GM21367 (cell line): ENCODE data around the gene PAX6.

Experiments used
- ATAC-seq: cut with Tn5 transposase; IDR thresholded peaks from one replicate; pipeline ENCODE4 v1.9.1; 2021; ENCODE audit not compliant: unreplicated experiment

PAX6 gene

DNA sequence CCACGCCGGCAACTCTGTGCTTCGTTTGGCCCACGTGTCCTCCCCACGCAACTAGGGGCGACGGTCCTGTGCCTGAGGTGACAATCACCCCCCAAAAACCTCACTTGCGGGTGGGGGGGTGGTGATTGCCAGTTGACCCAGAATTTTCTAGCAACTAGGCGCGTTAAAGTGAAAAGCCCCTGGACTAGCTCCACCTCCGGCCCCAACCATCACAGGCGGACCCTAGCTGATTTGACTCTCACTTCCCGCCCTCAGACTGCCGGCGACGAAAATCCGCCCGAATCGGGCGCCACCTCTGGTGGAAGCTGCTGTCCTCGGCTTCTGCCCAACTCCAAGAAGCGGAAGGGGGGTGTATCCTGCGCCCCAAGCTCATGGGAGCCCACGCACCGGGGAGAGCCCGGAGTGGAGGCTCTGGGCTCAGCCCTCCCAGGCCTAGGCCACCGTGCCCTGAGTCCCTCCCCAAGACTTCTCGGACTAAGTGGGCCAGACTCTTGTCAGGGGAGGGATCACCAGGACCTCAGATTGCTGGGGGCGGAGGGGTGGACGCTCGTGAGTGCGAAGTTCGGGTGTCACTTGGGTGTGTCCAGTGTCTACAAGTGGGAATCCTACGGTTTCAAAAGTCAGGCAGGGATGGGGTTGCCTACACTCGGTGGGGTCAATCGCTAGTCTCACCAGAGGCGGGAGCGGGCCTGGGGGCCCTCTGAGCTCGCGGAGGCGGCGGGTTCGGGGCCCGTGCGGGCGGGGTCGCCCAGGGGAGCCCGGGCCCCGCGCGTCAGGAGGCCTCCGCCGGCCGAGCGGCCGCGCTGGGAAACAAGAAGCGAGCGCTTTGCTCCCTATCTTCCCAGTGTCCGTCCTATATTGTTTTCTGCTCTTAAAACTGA, 12.3 kb downstream of the PAX6 start:
- no peak for ATAC-seq

DNA sequence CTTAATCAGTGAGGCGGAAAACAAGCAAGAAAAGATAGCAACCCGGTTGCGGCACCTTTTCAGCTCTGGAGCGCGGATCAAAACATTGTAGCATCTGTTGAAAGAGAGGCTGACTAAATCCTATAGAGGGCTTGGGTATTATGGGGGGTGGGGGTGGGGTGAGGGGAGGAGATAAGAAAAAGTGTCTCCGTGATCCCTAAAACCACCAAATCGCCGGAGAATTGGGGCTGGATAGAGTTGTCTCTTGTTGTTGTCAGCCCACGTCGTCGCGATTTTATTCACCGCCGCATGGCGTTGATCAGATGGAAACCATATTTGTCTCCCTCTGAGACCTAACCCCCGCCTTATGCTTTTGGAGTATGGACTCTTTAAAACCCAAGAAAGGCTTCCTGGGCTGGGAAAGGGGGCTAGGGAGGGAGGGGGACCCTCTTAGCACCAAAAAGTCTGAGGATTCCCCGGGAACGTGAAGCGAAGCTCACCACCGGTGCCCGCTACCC, 13.0 kb downstream of the PAX6 start:
- ATAC-seq, result no peak

DNA sequence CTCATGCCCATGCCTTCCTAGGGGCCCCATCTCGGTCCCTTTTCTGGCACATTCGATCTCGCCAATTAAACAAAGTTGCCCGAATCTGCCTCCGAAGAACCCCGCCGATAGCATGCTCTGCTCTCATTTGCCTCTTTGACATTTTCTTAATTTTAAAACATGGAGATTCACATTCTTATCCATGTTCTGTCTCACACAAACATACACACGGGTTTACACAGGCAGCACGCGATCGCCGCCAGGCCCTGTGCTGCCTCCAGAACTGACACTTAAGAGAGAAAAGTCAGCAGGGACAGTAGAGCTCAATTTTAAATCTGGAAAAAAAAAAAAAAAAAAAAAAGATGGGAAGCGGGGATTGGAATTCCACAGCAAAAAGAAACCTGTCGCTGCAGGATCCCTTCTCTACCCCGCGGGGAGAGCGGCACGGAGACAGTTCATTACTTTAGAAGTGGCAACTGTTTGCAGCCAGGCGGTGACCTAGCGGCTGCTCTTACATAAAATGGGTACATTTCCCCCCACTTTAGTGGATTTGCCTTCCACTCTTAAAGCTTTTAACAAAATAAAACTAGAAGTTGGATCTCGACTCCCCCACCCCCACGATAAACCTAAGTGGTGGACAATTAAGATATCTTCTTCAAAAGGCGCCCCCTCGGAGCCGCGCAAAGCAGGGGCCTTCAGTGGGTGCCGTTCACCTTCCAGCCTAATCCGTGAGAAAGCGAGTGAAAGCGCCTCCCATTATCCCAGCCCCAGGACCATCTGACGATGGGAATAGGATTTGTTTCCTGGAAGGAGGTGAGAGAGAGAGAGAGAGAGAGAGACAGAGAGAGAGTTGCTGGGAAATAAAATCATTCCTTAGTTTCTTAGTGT, 13.7 kb downstream of the PAX6 start:
- no peak for ATAC-seq

DNA sequence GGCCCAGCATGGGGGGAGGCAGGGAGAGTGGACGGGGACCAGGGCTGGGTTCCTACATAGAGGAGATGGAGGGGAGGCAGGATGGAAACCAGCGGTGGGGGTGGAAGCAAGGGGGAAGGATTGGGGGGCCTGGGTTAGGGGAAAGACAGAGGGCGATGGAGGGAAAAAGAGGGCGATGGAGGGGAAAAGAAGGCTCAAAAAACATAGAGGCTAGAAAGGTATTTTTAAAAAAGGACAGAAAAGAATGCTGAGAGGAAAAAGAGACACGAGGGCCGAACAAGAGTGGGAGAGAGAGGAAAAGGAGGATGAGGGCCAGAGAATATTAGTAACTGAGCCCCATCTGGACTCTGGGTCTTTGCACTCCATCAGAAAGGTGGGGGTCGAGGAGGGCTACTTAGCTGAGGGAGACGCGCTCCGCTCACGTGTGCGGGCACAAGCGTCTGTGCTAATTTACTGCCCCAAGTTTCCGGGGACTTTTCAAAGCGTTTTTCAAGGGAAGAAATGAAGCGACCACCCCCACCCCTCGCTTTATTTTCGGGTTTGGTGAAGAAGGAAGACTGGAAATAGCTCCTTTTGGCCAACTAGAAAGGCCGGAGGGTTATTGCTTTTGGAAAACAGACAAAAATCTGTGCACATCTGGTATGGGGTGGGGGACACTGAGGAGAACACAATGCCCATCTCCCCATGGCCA, 14.5 kb downstream of the PAX6 start:
- no peak for ATAC-seq

DNA sequence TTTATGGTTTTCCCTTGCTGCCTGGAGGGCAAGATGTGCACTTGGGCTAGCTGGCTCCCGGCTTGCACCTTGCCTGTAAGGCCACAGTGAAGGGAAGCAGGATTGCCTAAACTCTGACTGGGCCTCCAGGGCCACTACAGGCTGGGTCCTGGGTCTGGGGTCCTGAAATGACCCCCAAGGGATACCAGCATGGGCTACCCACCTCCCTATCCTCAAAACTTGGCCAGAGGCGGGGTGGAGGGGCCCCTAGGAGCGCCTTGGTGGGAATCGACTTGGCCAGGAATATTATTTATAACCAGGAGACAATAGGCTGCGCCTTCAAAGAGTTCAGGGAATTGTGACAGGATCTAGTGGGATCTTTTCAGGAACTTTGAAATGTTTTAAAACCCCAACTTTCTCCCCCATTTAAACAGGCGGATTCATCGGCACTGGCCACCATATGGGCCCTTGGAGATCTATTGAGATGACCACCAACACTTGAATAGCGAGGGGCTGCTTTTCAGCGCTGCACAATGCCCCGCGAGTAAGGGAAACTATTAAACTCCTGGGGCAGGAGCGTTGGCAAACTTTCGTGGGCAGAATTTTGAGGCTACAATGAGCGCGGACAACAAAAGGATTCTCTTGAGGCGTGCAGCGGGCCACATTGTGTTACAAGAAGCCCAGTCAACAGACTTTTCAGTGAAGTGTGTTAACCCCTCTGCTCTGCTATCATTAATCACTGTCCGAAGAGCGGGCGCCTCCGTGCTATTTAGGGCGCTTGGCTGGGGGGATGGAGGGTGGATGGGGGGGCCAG, 15.2 kb downstream of the PAX6 start:
- no peak for ATAC-seq

DNA sequence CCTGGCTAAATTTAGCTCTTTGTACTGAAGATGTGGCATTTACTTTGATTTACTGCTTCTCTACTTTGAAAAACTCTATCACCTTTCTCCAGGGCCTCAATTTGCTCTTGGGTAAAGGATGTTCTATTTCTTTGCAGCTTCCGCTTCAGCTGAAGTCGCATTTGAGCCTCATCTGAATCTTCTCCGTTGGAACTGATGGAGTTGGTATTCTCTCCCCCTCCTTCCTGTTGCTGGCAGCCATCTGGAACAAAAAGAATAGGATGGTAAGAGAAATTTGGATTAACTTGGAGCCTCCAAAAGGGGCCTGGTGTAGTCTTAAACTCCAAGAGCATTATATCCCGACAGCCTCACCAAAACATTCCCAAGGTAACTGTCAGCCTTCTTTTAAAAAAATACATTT, 16.6 kb downstream of the PAX6 start:
- ATAC-seq, result no peak

DNA sequence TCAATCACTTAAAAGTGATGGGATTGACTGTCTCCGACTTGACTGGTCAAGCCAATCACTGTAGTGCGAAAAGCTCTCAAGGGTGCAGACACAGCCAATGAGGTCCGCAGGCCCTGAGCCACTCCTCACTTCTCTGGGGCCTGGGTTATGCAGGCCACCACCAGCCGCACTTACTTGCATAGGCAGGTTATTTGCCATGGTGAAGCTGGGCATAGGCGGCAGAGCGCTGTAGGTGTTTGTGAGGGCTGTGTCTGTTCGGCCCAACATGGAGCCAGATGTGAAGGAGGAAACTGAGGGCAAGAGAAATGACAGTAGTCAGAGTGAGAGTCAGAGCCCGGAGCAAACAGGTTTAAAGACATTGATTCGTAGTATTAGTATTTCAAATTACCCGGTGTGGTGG, 17.9 kb downstream of the PAX6 start:
- no peak for ATAC-seq

DNA sequence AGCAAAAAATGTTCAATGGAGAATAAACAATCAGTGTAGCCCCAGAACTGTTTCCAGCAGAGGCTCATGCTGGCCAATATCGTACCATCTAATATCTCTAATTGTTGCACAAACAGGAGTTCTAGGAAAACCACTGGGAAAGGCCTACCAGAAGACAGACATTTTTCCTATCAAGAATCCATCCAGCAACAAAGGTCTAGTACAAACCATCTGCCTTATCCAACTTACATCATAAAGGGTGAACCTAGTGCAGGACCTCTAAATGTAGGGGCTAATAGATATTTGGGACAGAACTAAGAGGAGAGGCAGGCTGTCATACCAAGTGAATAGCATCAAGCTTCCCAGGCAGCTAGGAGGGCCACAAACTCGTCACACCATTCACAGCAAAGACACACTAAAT, 18.7 kb downstream of the PAX6 start:
- ATAC-seq, result no peak

DNA sequence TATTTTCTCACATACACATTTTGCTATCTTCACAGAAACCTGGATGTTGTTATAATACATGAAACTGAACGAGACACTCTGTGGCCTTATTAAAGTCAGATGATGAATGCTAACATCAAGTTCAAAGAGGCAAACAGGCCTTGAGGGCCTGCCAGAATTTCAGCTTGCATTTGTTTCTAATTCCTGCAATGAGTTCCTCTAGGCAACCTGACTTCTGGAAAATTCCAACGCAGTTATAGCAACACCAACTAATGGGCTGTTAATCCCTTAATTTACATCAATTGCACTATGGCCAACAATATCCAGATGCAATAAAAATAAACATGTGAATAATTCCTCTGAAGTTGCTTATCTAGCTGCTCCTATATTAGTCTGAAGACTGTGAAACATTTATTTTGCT, 19.1 kb downstream of the PAX6 start:
- ATAC-seq, result no peak

DNA sequence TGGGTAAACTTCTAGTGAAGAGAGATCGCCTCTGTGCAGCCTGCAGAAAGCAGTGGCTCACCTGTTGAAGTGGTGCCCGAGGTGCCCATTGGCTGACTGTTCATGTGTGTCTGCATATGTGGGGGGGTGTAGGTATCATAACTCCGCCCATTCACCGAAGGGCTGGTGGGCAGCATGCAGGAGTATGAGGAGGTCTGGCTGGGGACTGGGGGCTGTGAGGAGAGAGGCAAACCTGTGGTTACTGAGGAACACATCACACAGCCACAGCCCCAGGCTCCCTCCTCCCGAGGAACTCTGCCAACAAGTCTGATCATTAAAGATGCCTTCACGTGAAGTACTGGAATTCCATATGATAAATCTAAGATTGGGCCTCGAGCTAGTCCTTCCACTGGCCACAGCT, 20.5 kb downstream of the PAX6 start:
- ATAC-seq, result no peak

DNA sequence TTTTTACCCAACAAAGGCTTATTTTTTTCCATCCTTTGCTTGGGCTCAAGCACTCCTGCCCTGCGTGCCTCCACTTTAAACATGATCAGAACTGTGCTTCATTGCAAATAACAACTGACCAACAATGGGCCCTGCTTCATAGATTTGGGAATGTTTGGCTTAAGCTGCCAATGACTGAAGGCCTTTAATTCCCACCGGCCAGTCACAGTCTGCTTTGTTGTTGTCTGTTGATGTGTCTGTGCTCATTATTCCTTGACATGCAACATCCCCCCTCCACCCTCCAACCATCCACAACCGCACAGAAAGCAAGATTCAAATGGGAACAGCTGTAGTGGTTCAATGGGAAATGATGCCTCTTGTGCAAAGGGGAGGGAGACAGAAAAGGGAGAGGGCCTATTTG, 23.0 kb downstream of the PAX6 start:
- no peak for ATAC-seq

DNA sequence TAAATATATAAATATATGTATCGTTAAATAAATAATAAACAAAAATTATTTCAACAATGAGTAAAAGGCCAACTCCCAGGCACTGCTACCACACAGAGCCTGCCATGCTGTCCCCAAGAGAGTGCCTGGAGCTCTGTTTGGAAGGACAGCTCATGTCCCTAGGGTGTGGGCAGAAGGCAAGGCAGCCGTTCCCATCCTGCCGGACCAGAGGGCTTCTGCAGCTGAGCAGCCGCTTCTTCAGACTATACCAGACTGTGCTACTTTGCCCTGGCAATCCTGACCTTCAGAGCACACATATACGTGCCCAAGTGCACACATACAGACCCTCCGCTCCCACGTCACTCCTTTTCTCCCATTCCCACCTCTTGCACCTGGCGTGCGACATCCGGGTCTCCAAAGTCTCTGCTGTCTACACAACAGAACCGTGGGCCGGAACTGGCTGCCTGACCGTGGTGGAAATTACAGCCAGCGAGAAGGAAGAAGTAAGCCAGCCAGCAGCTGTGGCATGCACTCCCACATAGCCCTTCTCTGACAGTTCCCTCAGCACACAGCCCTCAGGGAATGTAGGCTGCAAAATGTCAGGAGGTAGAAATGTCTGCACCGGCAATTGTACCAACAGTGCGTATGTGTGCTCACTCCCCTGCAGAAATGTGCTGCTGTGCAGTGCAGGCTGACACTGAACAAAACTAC, 24.0 kb downstream of the PAX6 start:
- ATAC-seq, result no peak

DNA sequence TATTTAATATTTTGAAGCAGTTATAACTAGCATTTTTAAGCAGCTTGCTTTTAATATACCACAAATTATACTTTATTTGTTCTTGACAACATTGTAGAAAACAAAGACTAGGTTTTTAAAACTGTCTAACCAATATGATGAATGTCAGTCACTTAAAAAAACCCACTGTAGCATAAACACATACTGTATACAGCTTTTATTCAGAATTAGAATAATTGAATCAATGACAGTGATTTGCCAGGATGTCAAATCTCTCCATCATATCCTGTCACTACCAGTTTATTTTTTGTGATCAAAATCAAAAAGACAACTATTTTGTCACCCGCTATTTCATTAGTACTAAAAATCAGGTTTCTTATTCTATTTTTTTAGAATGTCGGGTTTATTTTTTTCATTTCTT, 26.5 kb downstream of the PAX6 start:
- ATAC-seq, result no peak

DNA sequence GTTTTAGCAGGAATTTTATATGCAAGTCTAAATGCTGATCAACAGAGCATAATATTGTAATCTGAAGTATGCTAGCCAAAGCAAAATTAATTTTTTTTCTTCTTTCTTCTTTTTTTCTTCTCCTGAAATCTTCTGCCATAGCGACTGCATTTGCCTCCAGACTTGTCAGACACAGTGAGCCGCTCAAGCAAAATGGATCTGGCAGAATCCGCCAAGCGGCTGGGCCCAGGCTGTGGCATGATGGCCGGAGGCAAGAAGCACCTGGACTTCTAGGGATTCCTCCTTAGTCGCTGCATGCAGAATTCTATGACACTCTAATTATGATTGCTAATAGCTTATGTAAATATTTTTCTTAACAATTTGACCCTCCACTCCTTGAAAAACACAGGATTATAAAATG, 27.9 kb downstream of the PAX6 start:
- ATAC-seq, result no peak

DNA sequence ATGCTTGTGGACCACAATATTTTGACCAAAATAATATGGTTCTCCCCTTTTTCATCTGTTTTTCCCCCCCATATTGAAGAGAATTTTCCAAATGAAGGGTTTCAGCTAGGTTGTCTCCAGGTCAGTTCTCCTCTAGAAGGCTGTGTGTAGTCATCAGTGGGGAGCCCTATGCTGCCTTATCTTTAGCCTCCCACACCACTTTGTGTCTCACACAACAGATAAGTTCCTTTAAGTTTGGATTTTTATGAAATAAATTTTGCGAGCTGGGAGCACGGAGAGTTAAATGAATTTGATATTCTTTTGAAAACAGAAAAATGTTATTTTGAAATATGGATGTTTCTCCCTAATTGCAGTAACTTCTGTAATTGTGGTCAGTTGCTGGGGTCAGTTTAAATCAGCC, 28.9 kb downstream of the PAX6 start:
- ATAC-seq, result no peak

DNA sequence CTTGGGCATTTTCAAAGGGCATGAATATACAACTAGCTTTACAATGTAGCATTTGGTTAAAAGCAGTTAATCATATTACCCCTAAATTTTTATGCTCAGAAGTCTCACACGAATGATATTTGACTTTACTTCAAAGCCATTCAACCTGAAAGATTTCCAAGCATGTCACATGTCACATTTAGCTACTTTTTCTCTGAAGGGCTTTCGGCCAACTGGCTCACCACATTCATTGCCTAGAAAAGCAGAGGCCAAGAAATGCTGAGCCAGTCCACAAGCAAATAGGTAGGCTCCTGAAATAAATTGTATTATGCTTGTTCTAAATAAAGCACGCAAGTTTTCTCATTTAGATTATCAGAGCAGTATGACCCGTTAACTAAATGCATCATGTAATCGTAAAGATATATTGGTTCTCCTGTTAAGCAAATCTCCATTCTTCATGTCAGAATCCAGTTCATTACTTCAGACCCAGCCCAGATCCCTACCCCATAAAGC, 30.6 kb downstream of the PAX6 start:
- ATAC-seq, result no peak

DNA sequence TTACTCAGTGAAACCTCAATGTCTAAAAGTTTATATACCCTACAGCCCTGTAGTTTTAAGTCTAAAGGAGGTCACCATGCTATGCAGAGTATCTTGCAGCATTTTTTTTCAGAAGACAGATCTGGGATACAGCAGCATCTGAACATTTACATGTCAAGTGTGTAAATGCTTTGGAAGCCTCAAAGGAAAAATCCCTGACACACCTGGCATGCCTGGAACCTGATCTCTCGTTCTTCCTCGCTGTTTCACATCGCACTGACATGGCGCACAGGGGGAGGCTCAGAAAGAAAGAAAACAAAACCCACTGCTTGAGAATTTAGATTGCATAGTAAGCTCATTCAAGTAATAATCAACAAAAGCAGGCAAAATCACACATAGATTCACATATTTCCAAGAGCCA, 31.0 kb downstream of the PAX6 start:
- ATAC-seq, result no peak

DNA sequence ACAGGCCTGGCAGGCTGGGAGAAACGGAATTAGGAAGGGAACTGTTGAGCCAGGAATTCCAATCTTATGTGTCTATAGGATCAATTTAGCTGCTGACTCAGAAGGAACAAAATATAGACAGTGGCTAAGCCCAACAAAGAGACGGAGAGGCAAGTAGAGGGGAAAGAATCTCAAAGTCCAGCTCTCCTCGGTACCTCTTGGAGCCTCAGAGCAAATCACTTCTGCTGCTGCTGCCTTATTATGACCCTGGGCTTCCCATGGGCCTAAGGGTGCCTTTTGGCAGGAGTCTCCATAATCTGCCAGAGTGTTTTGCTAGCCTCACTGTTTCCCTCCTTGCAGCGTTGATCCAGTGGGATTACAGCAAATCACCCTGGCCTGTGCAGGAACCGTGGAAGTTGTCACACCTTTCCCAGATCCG, 31.7 kb downstream of the PAX6 start:
- no peak for ATAC-seq

DNA sequence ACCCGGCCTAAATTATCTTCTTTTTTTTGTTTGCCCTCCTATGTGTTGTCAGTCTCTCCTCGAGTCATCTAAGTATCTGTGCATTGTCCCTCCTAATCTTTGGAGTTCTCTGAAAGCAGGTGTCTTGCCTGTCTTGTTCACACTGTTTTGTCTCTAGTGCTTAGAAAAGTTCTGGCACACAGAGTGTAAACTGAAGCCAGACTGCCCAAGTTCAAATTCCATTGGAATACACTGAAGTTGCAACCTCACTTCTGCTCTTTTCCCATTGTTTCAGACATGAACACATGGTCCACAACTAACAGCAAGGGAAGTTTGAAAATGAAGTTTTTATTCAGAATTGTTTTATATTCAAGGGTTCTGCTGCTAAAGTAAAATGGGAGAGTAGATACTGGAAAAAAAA, 38.7 kb downstream of the PAX6 start:
- no peak for ATAC-seq
